Transverse colon (tissue), 3 donors: ENCODE measurements around the gene NRAS.

ENCODE experiments used
- POLR2A ChIP-seq: fragments of 450-650 bp; IDR thresholded peaks from one replicate; pipeline ENCODE4 v1.6.1; 2016; ENCODE audit warnings: antibody characterized with exemption, mild to moderate bottlenecking, moderate library complexity
- TF ChIP-seq, protein P1 (sequence below), 5 experiments: fragments of 200-600 bp in 3 of 5; fragments of 450-650 bp in 2 of 5; sonication (generic) in 3 of 5; IDR thresholded peaks; 1 replicate in 2 of 5; 2 replicates in 3 of 5; pipeline ENCODE4 v1.5.1; 2016 to 2017; ENCODE audit warnings: antibody characterized with exemption in 5 of 5, inconsistent platforms in 3 of 5, mild to moderate bottlenecking in 2 of 5, moderate library complexity in 1 of 5

DNA sequence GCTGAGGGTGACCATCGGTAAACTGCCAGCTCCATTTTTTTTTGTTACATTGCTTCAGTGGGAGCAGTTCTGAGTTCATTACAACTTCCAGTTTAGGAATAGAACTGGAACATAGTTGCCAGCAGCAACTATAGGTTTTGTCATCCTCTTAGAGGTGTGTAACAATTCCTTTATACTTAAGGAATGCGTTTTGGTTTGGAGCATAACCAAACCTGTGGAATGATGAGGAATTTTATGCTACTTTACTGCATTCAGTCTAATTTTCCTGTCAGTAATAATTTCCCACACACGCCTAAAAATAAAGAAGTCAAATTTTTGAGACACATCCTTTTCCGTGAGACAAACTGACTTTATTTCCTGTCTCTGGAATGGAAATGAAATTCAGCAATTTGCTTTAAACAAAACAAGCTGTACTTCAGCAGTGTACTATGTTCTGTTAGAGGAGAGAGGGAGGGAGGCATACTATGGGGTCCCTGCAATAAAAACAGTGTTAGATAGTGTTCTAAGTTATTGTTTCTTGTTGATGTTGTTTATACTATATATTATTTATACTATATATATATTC, 16.5 kb downstream of the NRAS start:
- TF ChIP-seq POLR2A, result no peak
- TF ChIP-seq, protein P1, sequence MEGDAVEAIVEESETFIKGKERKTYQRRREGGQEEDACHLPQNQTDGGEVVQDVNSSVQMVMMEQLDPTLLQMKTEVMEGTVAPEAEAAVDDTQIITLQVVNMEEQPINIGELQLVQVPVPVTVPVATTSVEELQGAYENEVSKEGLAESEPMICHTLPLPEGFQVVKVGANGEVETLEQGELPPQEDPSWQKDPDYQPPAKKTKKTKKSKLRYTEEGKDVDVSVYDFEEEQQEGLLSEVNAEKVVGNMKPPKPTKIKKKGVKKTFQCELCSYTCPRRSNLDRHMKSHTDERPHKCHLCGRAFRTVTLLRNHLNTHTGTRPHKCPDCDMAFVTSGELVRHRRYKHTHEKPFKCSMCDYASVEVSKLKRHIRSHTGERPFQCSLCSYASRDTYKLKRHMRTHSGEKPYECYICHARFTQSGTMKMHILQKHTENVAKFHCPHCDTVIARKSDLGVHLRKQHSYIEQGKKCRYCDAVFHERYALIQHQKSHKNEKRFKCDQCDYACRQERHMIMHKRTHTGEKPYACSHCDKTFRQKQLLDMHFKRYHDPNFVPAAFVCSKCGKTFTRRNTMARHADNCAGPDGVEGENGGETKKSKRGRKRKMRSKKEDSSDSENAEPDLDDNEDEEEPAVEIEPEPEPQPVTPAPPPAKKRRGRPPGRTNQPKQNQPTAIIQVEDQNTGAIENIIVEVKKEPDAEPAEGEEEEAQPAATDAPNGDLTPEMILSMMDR (IDR thresholded peaks at IDR 0.05), result no peak
